ENCODE data around the gene USP3. TPM values are rescaled to one million over a fixed set of nuclear protein-coding genes. Genes with fewer than 3 reads are reported as not detected.

Gene USP3
- total and polyA plus RNA-seq, 2 of the 13 experiments (the other 11 are each of a cell fraction or from before 2014, with no cell fraction given): 14.3 to 61.2 TPM

- TF ChIP-seq ZBTB49 (CRISPR knock-in tag; IDR thresholded peaks at IDR 0.05; ENCODE audit: borderline replicate concordance) (no peak), ZFYVE20 (CRISPR knock-in tag; IDR thresholded peaks at IDR 0.05; ENCODE audit: borderline replicate concordance, low read depth) (no peak), HOMEZ (CRISPR knock-in tag; IDR thresholded peaks at IDR 0.05; ENCODE audit: low read depth) (no peak), NONO (IDR thresholded peaks at IDR 0.05) (no peak), NONO (CRISPR knock-in tag; conservative IDR thresholded peaks at IDR 0.05) (no peak; the same call in 1 of the 2 replicates), YY1 (IDR thresholded peaks at IDR 0.05; ENCODE audit: insufficient read depth, insufficient replicate concordance, low read depth, low read length) (peak; percentile 21), ZBTB37 (CRISPR knock-in tag; IDR thresholded peaks at IDR 0.05) (no peak), HOXA3 (CRISPR knock-in tag; IDR thresholded peaks at IDR 0.05) (peak; percentile 39; the same call in 1 of the 2 replicates), KLF9 (CRISPR knock-in tag; IDR thresholded peaks at IDR 0.05; ENCODE audit: low read depth) (no peak), KAT8 (CRISPR knock-in tag; IDR thresholded peaks at IDR 0.05) (0 out of 2 replicates have a peak, but pooled peaks have one; percentile 11), PAX8 (CRISPR knock-in tag; IDR thresholded peaks at IDR 0.05; ENCODE audit: borderline replicate concordance) (no peak), ZIK1 (CRISPR knock-in tag; IDR thresholded peaks at IDR 0.05; ENCODE audit: borderline replicate concordance, low read depth) (0 out of 2 replicates have a peak, but pooled peaks have one; percentile 41), HES4 (CRISPR knock-in tag; IDR thresholded peaks at IDR 0.05; ENCODE audit: borderline replicate concordance) (no peak), ZNF121 (CRISPR knock-in tag; IDR thresholded peaks at IDR 0.05) (no peak), RNF219 (CRISPR knock-in tag; IDR thresholded peaks at IDR 0.05) (no peak), THYN1 (CRISPR knock-in tag; IDR thresholded peaks at IDR 0.05; ENCODE audit: borderline replicate concordance, low read depth) (no peak)
- TF ChIP-seq, protein P1, sequence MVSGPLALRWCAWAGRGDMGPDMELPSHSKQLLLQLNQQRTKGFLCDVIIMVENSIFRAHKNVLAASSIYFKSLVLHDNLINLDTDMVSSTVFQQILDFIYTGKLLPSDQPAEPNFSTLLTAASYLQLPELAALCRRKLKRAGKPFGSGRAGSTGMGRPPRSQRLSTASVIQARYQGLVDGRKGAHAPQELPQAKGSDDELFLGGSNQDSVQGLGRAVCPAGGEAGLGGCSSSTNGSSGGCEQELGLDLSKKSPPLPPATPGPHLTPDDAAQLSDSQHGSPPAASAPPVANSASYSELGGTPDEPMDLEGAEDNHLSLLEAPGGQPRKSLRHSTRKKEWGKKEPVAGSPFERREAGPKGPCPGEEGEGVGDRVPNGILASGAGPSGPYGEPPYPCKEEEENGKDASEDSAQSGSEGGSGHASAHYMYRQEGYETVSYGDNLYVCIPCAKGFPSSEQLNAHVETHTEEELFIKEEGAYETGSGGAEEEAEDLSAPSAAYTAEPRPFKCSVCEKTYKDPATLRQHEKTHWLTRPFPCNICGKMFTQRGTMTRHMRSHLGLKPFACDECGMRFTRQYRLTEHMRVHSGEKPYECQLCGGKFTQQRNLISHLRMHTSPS (CRISPR knock-in tag; IDR thresholded peaks at IDR 0.05; ENCODE audit: low read depth): peak; percentile 95
- TF ChIP-seq, protein P2, sequence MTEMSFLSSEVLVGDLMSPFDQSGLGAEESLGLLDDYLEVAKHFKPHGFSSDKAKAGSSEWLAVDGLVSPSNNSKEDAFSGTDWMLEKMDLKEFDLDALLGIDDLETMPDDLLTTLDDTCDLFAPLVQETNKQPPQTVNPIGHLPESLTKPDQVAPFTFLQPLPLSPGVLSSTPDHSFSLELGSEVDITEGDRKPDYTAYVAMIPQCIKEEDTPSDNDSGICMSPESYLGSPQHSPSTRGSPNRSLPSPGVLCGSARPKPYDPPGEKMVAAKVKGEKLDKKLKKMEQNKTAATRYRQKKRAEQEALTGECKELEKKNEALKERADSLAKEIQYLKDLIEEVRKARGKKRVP (CRISPR knock-in tag; IDR thresholded peaks at IDR 0.05): 0 out of 4 replicates have a peak, but pooled peaks of 1 of the 2 experiments have one; percentile 13
Measured at GRCh38 chr15:63599401-63600000, 95.1 kb downstream of the USP3 start (continued).

Measured in HepG2 (cell line).